K562 (cell line): ENCODE results near the gene ATP6V0E1. TPM values are rescaled to one million over a fixed set of nuclear protein-coding genes. Genes with fewer than 3 reads are reported as not detected.

Experiments
- ATAC-seq: fragments of 200-7000 bp; cut with Tn5 transposase; 3 replicates; pipeline ENCODE4 v1.9.1; 2020; ENCODE audit warnings: moderate library complexity
- BruUV-seq: library from RNA; stranded (reverse); fragments of 400-500 nt; replicated peaks from 2 replicates; lab custom pipeline; 2021; lab: Mats Ljungman, UMichigan
- CTCF ChIA-PET: fragments of 300-600 bp; formaldehyde crosslinking; extraction: SDS; loops from one replicate; lab custom pipeline; 2021; ENCODE audit warnings: low intra/inter-chr PET ratio; lab: Yijun Ruan, JAX
- POLR2A ChIA-PET: fragments of 300-600, 350-650 bp; sonication (Branson Sonifier 250); formaldehyde crosslinking; extraction: SDS; loops from one replicate; lab custom pipeline; 2021; ENCODE audit warnings: antibody characterized with exemption, inconsistent platforms; lab: Yijun Ruan, JAX
- DNase-seq, 4 experiments: peaks; one replicate each; pipeline versions ENCODE4 v3.0.0 to v3.0.0-alpha.2; 2011 to 2018; ENCODE audit warnings: low spot score in 3 of 4, mixed read lengths in 3 of 4; ENCODE audit errors: extremely low read depth in 1 of 4
- FAIRE-seq: peaks from 2 replicates; lab custom pipeline; 2011; peaks lifted over from hg19 to GRCh38; lab: Jason Lieb, UNC
- H2AFZ ChIP-seq: 2 replicates; pipeline ENCODE4 v1.6.0; 2011; ENCODE audit warnings: low read depth, low read length, control low read depth, inconsistent platforms
- H3K27ac ChIP-seq: fragments of 200-600 bp; 3 replicates; pipeline ENCODE4 v1.8.0; 2011; ENCODE audit warnings: low read depth, mild to moderate bottlenecking, control low read depth, inconsistent platforms, low read length, moderate library complexity, mixed read lengths; ENCODE audit errors: extremely low read depth
- H3K27me3 ChIP-seq, 2 experiments: fragments of 300-600 bp in 1 of 2; 2 replicates in 1 of 2; 3 replicates in 1 of 2; pipeline versions ENCODE4 v1.6.0 to v1.8.0; 2011; ENCODE audit warnings: inconsistent platforms in 2 of 2, low read length in 2 of 2, mild to moderate bottlenecking in 1 of 2, mixed read lengths in 1 of 2, moderate library complexity in 1 of 2; ENCODE audit not compliant: control insufficient read depth in 2 of 2, insufficient read depth in 2 of 2
- H3K36me3 ChIP-seq: fragments of 300-600 bp; 3 replicates; pipeline ENCODE4 v1.8.0; 2011; ENCODE audit warnings: mild to moderate bottlenecking, low read length, inconsistent platforms; ENCODE audit not compliant: control insufficient read depth, insufficient read depth
- H3K4me1 ChIP-seq, 2 experiments: fragments of 200-600 bp in 1 of 2; replicated peaks in 1 of 2; 2 replicates in 1 of 2; 3 replicates in 1 of 2; pipeline versions ENCODE4 v1.5.1 to v1.8.0; 2011; ENCODE audit warnings: inconsistent platforms in 2 of 2, low read length in 2 of 2, mild to moderate bottlenecking in 1 of 2, mixed read lengths in 1 of 2, moderate library complexity in 1 of 2; ENCODE audit not compliant: control insufficient read depth in 2 of 2, insufficient read depth in 2 of 2
- H3K4me2 ChIP-seq: 2 replicates; pipeline ENCODE4 v1.6.1; 2011; ENCODE audit warnings: low read length, control low read depth, inconsistent platforms, mixed read lengths; ENCODE audit not compliant: insufficient read depth
- H3K4me3 ChIP-seq: fragments of 200-600 bp; sonication (generic), shearing (Covaris generic); 2 replicates; pipeline ENCODE4 v1.5.1; 2016; ENCODE audit warnings: control low read depth, inconsistent platforms
- H3K79me2 ChIP-seq: fragments of 200-600 bp; 3 replicates; pipeline ENCODE4 v1.8.0; 2011; ENCODE audit warnings: low read length, inconsistent platforms; ENCODE audit not compliant: control insufficient read depth, insufficient read depth
- H3K9ac ChIP-seq, 2 experiments: 2 replicates each; pipeline versions ENCODE4 v1.6.0 to v1.6.1; 2011; ENCODE audit warnings: low read depth in 2 of 2, low read length in 2 of 2, control low read depth in 1 of 2, inconsistent platforms in 1 of 2, mild to moderate bottlenecking in 1 of 2, mixed read lengths in 1 of 2; ENCODE audit not compliant: insufficient read depth in 1 of 2
- H3K9me1 ChIP-seq: one replicate; pipeline ENCODE4 v1.6.0; 2011; ENCODE audit warnings: inconsistent platforms, mild to moderate bottlenecking, low read length, moderate library complexity; ENCODE audit not compliant: control insufficient read depth, insufficient read depth
- H3K9me3 ChIP-seq: replicated peaks from 2 replicates; pipeline ENCODE4 v1.5.1; 2011; ENCODE audit warnings: low read depth, low read length, inconsistent platforms; ENCODE audit not compliant: control insufficient read depth, insufficient read depth
- H4K20me1 ChIP-seq: replicated peaks from 2 replicates; pipeline ENCODE4 v1.6.1; 2011; ENCODE audit warnings: low read length, inconsistent platforms, mixed read lengths; ENCODE audit not compliant: control insufficient read depth, insufficient read depth
- ARHGAP35 ChIP-seq: fragments of 450-650 bp; IDR thresholded peaks from 2 replicates; pipeline ENCODE4 v1.6.1; 2018; ENCODE audit not compliant: partially characterized antibody
- BRD9 ChIP-seq: fragments of 450-650 bp; IDR thresholded peaks from 2 replicates; pipeline ENCODE4 v1.6.1; 2018; ENCODE audit warnings: low read depth; ENCODE audit not compliant: partially characterized antibody
- CBX2 ChIP-seq: fragments of 200-600 bp; sonication (generic); IDR thresholded peaks from one replicate; pipeline ENCODE4 v1.6.1; 2012; ENCODE audit warnings: mild to moderate bottlenecking, low read length, inconsistent platforms; ENCODE audit not compliant: insufficient read depth, poor library complexity, severe bottlenecking
- GABPA ChIP-seq: fragments of 200-800 bp; sonication (Bioruptor generic); conservative IDR thresholded peaks from 2 replicates; pipeline ENCODE4 v1.6.1; 2016; ENCODE audit warnings: low read depth, missing genetic modification characterization, missing compliant biosample characterization
- KAT8 ChIP-seq: fragments of 450-650 bp; IDR thresholded peaks from 2 replicates; pipeline ENCODE4 v1.6.1; 2016; ENCODE audit warnings: low read depth, mild to moderate bottlenecking
- KDM1A ChIP-seq, 2 experiments: fragments of 450-650 bp; IDR thresholded peaks; 2 replicates each; pipeline ENCODE4 v1.6.1; 2016; ENCODE audit warnings: mild to moderate bottlenecking in 2 of 2
- MTF1 ChIP-seq: fragments of 250-450 bp; sonication (Bioruptor Pico); IDR thresholded peaks from 2 replicates; pipeline ENCODE4 v1.9.0; 2021; ENCODE audit warnings: moderate library complexity, mild to moderate bottlenecking, inconsistent platforms, borderline replicate concordance
- RBM17 ChIP-seq: fragments of 200-400 bp; formaldehyde crosslinking; IDR thresholded peaks from 2 replicates; pipeline ENCODE4 v1.6.1; 2017; ENCODE audit warnings: low read depth, mild to moderate bottlenecking, low read length, borderline replicate concordance
- SETDB1 ChIP-seq: IDR thresholded peaks from one replicate; pipeline ENCODE4 v1.6.1; 2012; ENCODE audit warnings: low read length, control low read depth, inconsistent platforms
- SLC30A9 ChIP-seq: fragments of 250-450 bp; sonication (Bioruptor Pico); IDR thresholded peaks from 2 replicates; pipeline ENCODE4 v1.8.0; 2022; ENCODE audit warnings: mild to moderate bottlenecking, moderate library complexity
- SMARCB1 ChIP-seq: IDR thresholded peaks from 2 replicates; pipeline ENCODE4 v1.6.1; 2011; ENCODE audit warnings: improper control_type of control experiment, low read depth; ENCODE audit not compliant: insufficient read length
- SMC3 ChIP-seq: conservative IDR thresholded peaks from 2 replicates; pipeline ENCODE4 v1.6.1; 2011; ENCODE audit warnings: low read depth, low read length, improper control_type of control experiment; ENCODE audit not compliant: insufficient read depth
- SNRNP70 ChIP-seq: fragments of 200-400 bp; formaldehyde crosslinking; optimal IDR thresholded peaks from 2 replicates; pipeline ENCODE3; 2017; ENCODE audit warnings: low read depth, low read length
- TBP ChIP-seq: optimal IDR thresholded peaks from 2 replicates; pipeline ENCODE3; 2011; ENCODE audit warnings: low read depth, low read length, improper control_type of control experiment
- TGIF2 ChIP-seq: sonication (generic); formaldehyde crosslinking; IDR thresholded peaks from 2 replicates; pipeline ENCODE4 v1.8.1; 2022; ENCODE audit warnings: mild to moderate bottlenecking, missing genetic modification reagents, moderate library complexity
- ZFP36 ChIP-seq: fragments of 150-350 bp; IDR thresholded peaks from 2 replicates; pipeline ENCODE4 v1.6.1; 2018; ENCODE audit warnings: low read length, low read depth; ENCODE audit not compliant: partially characterized antibody
- ZKSCAN3 ChIP-seq: fragments of 250-450 bp; sonication (Bioruptor Pico); IDR thresholded peaks from 2 replicates; pipeline ENCODE4 v1.4.0; 2020
- ZNF140 ChIP-seq: fragments of 250-450 bp; sonication (Bioruptor Pico); IDR thresholded peaks from 2 replicates; pipeline ENCODE4 v1.8.0; 2021; ENCODE audit warnings: moderate library complexity, mild to moderate bottlenecking, inconsistent platforms
- ZNF143 ChIP-seq: sonication (generic); formaldehyde crosslinking; IDR thresholded peaks from 2 replicates; pipeline ENCODE4 v1.9.0; 2022; ENCODE audit warnings: mild to moderate bottlenecking, missing genetic modification reagents
- ZNF282 ChIP-seq: sonication (generic); formaldehyde crosslinking; IDR thresholded peaks from 2 replicates; pipeline ENCODE4 v1.8.1; 2023; ENCODE audit warnings: missing genetic modification reagents
- ZNF384 ChIP-seq: IDR thresholded peaks from 2 replicates; pipeline ENCODE4 v1.6.1; 2012; ENCODE audit warnings: low read depth, low read length, improper control_type of control experiment
- WGBS: fragments of 100-300 bp; shearing (Covaris generic); methylation state at CpG from one replicate; pipeline ENCODE4 v1.1.6; 2016; ENCODE audit warnings: low coverage, mixed read lengths; ENCODE audit not compliant: insufficient coverage; ENCODE audit errors: missing lambda C conversion rate; 5-methylcytosine and 5-hydroxymethylcytosine counted together
- in situ Hi-C: fragments of 300-500 bp; cut with MboI; formaldehyde crosslinking; loops from 4 replicates; pipeline ENCODE4 v1.15.0; 2018; ENCODE audit warnings: inconsistent platforms, mixed read lengths
- intact Hi-C: fragments of 100-400 bp; cut with micrococcal nuclease; formaldehyde crosslinking; loops from 2 replicates; pipeline ENCODE4 v1.14.2; 2022
- polyA plus RNA-seq, 8 experiments: library from polyadenylated mRNA; depleted of rRNA in 4 of 8; stranded (reverse) in 5 of 8; unstranded in 3 of 8; fragments of >200 nt; fragmentation: Nextera tagmentation in 2 of 8; fragmentation: Illumina TruSeq in 1 of 8; extraction: Ambion mirVana in 2 of 8; extraction: Trizol in 1 of 8; gene quantifications; 2 replicates each; pipeline versions ENCODE4 v1.2.1 to v1.2.3, GENCODE V29; 2011 to 2014; ENCODE audit warnings: inconsistent platforms in 1 of 8, missing spikeins in 1 of 8
- total RNA-seq, 7 experiments: library from RNA; depleted of rRNA in 6 of 7; stranded (reverse); fragments of >200 nt in 6 of 7; fragmentation: Illumina TruSeq in 2 of 7; extraction: Trizol in 2 of 7; gene quantifications; 2 replicates each; pipeline versions ENCODE4 v1.2.1 to v1.2.3, GENCODE V29; 2011 to 2021; ENCODE audit warnings: low replicate concordance in 1 of 7
- TF ChIP-seq, protein P1 (sequence below): fragments of 450-650 bp; IDR thresholded peaks from 2 replicates; pipeline ENCODE4 v1.6.1; 2016

ATP6V0E1 gene
- total and polyA plus RNA-seq, 9 of the 15 experiments (the other 6 are each of a cell fraction or from before 2014, with no cell fraction given) = 63.8 to 395 (median 112) TPM

GRCh38 chr5:172973127-172973916, 10.2 kb upstream of the ATP6V0E1 start:
- intact Hi-C loops (no loop called here), in situ Hi-C loops (no loop called here)
- ChIA-PET POLR2A (interaction anchor here (0.6 to 3.2 kb wide), 8 partner anchors 9 to 1578 kb away, joined by 3 to 36 read pairs (median 3); partner anchors contain the start of genes ATP6V0E1 and RPL26L1), CTCF (no interaction called here)
- Histone ChIP-seq H3K9me3 (no peaks in the 10 kb centered on the region), H3K79me2 (no peaks in the 10 kb centered on the region), H3K27me3 (0 out of 5 replicates have a peak, but pooled peaks cover 0 to 2% of the 10 kb centered on the region in 2 experiments), H4K20me1 (peaks cover 6% of the 10 kb centered on the region; the same call in 1 of the 2 replicates), H3K27ac (no peak overlapping the region), H3K36me3 (peaks cover 13% of the 10 kb centered on the region; the same call in 1 of the 3 replicates), H3K4me1 (peaks cover 3 to 13% of the 10 kb centered on the region in 2 experiments; a peak in 3 of 5 replicates), H3K4me2 (no peak overlapping the region), H2AFZ (no peak overlapping the region), H3K4me3 (no peak overlapping the region), H3K9ac (no peak overlapping the region), H3K9me1 (no peaks in the 10 kb centered on the region)
- WGBS = 30% methylated on average over 3 of the region's 3 CpGs
- DNase-seq (no peak), ATAC-seq (no peak), FAIRE-seq (peak; percentile 58)
- no TSS peak for BruUV-seq
- TF ChIP-seq ZNF282 (CRISPR knock-in tag) = no peak
- TF ChIP-seq, protein P1, sequence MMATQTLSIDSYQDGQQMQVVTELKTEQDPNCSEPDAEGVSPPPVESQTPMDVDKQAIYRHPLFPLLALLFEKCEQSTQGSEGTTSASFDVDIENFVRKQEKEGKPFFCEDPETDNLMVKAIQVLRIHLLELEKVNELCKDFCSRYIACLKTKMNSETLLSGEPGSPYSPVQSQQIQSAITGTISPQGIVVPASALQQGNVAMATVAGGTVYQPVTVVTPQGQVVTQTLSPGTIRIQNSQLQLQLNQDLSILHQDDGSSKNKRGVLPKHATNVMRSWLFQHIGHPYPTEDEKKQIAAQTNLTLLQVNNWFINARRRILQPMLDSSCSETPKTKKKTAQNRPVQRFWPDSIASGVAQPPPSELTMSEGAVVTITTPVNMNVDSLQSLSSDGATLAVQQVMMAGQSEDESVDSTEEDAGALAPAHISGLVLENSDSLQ = no peak
- no peak for TF ChIP-seq ZNF143 (CRISPR knock-in tag)
- TF ChIP-seq BRD9 = peak; percentile 30
- no peak for TF ChIP-seq SMC3
- no peak for TF ChIP-seq ZNF384
- TF ChIP-seq SLC30A9 (CRISPR knock-in tag) = no peak
- TF ChIP-seq CBX2 = no peak
- no peak for TF ChIP-seq KAT8
- no peak for TF ChIP-seq SMARCB1
- TF ChIP-seq SNRNP70 = no peak
- TF ChIP-seq ZNF140 (CRISPR knock-in tag) = no peak
- no peak for TF ChIP-seq ARHGAP35
- no peak for TF ChIP-seq TBP
- no peak for TF ChIP-seq ZKSCAN3 (CRISPR knock-in tag)
- TF ChIP-seq KDM1A (IDR thresholded peaks at IDR 0.05) = peak; percentile 69 to 82
- no peak for TF ChIP-seq RBM17
- TF ChIP-seq ZFP36 = peak; percentile 91
- TF ChIP-seq TGIF2 (CRISPR knock-in tag) = no peak
- no peak for TF ChIP-seq SETDB1
- no peak for TF ChIP-seq MTF1 (CRISPR knock-in tag)
- no peak for TF ChIP-seq GABPA
